ENCODE results near the gene CHD3.

DNA sequence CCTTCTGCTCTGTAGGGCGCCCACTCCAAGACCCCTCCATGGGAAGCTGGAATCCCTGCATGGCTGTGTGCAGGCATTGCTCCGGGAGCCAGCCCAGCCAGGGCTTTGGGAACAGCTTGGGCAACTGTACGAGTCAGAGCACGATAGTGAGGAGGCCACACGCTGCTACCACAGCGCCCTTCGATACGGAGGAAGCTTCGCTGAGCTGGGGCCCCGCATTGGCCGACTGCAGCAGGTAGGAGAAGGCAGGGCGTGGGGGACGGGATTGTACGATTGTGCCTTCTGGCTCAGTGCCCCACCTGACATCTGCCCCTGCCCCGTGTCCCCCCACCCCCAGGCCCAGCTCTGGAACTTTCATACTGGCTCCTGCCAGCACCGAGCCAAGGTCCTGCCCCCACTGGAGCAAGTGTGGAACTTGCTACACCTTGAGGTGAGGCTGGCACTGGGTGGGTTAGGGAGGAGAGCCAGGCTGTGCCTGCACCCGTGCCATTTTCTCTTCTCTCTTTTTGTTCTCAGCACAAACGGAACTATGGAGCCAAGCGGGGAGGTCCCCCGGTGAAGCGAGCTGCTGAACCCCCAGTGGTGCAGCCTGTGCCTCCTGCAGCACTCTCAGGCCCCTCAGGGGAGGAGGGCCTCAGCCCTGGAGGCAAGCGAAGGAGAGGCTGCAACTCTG is 42.4 kb upstream of the CHD3 start:
- TF ChIP-seq, protein P1, sequence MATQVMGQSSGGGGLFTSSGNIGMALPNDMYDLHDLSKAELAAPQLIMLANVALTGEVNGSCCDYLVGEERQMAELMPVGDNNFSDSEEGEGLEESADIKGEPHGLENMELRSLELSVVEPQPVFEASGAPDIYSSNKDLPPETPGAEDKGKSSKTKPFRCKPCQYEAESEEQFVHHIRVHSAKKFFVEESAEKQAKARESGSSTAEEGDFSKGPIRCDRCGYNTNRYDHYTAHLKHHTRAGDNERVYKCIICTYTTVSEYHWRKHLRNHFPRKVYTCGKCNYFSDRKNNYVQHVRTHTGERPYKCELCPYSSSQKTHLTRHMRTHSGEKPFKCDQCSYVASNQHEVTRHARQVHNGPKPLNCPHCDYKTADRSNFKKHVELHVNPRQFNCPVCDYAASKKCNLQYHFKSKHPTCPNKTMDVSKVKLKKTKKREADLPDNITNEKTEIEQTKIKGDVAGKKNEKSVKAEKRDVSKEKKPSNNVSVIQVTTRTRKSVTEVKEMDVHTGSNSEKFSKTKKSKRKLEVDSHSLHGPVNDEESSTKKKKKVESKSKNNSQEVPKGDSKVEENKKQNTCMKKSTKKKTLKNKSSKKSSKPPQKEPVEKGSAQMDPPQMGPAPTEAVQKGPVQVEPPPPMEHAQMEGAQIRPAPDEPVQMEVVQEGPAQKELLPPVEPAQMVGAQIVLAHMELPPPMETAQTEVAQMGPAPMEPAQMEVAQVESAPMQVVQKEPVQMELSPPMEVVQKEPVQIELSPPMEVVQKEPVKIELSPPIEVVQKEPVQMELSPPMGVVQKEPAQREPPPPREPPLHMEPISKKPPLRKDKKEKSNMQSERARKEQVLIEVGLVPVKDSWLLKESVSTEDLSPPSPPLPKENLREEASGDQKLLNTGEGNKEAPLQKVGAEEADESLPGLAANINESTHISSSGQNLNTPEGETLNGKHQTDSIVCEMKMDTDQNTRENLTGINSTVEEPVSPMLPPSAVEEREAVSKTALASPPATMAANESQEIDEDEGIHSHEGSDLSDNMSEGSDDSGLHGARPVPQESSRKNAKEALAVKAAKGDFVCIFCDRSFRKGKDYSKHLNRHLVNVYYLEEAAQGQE (IDR thresholded peaks at IDR 0.05; ENCODE audit: insufficient replicate concordance, low read depth) = no peak
- TF ChIP-seq, protein P2, sequence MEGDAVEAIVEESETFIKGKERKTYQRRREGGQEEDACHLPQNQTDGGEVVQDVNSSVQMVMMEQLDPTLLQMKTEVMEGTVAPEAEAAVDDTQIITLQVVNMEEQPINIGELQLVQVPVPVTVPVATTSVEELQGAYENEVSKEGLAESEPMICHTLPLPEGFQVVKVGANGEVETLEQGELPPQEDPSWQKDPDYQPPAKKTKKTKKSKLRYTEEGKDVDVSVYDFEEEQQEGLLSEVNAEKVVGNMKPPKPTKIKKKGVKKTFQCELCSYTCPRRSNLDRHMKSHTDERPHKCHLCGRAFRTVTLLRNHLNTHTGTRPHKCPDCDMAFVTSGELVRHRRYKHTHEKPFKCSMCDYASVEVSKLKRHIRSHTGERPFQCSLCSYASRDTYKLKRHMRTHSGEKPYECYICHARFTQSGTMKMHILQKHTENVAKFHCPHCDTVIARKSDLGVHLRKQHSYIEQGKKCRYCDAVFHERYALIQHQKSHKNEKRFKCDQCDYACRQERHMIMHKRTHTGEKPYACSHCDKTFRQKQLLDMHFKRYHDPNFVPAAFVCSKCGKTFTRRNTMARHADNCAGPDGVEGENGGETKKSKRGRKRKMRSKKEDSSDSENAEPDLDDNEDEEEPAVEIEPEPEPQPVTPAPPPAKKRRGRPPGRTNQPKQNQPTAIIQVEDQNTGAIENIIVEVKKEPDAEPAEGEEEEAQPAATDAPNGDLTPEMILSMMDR (IDR thresholded peaks at IDR 0.05; ENCODE audit: insufficient read depth, low read length) = no peak
- TF ChIP-seq POLR2AphosphoS5 (IDR thresholded peaks at IDR 0.05; ENCODE audit: low read depth) (no peak), GABPA (IDR thresholded peaks at IDR 0.05; ENCODE audit: low read depth) (no peak)

Measured in HL-60 (cell line).